NT2/D1 (cell line): Measurements from ENCODE around the gene NIPBL.
"Not testable (repeated sequence)": the region's sequence is repeated elsewhere in the genome, so short reads cannot be mapped to it uniquely, and the experiment has no call there.

ENCODE experiments used
- DNase-seq: peaks from one replicate; pipeline ENCODE4 v3.0.0-alpha.2; 2011; ENCODE audit warnings: low read depth, low spot score
- H3K27me3 ChIP-seq: 2 replicates; pipeline ENCODE4 v1.6.0; 2011; ENCODE audit warnings: mild to moderate bottlenecking; ENCODE audit not compliant: insufficient read length, insufficient read depth
- H3K36me3 ChIP-seq: 2 replicates; pipeline ENCODE4 v1.6.1; 2011; ENCODE audit warnings: mild to moderate bottlenecking, low read length, mixed read lengths; ENCODE audit not compliant: insufficient read depth, insufficient read length
- H3K4me1 ChIP-seq: 2 replicates; pipeline ENCODE4 v1.5.1; 2011; ENCODE audit not compliant: insufficient read depth, insufficient read length
- H3K4me3 ChIP-seq: 2 replicates; pipeline ENCODE4 v1.5.1; 2011; ENCODE audit warnings: low read depth; ENCODE audit not compliant: insufficient read length
- H3K9ac ChIP-seq: 2 replicates; pipeline ENCODE4 v1.6.0; 2011; ENCODE audit warnings: low read depth; ENCODE audit not compliant: insufficient read length
- H3K9me3 ChIP-seq: 2 replicates; pipeline ENCODE4 v1.5.1; 2011; ENCODE audit warnings: mild to moderate bottlenecking, low read length; ENCODE audit not compliant: insufficient read depth
- SUZ12 ChIP-seq: IDR thresholded peaks from 2 replicates; pipeline ENCODE4 v1.6.1; 2011; ENCODE audit not compliant: insufficient read length, insufficient read depth; ENCODE audit errors: extremely low read depth
- YY1 ChIP-seq: IDR thresholded peaks from 2 replicates; pipeline ENCODE4 v1.6.1; 2011; ENCODE audit not compliant: insufficient read length, insufficient read depth
- ZNF274 ChIP-seq: IDR thresholded peaks from 2 replicates; pipeline ENCODE4 v1.6.1; 2011; ENCODE audit warnings: mild to moderate bottlenecking, low read depth, low read length

The NIPBL gene

GRCh38 chr5:37002176-37002751, 125.7 kb downstream of the NIPBL start:
- Histone ChIP-seq H3K4me1 (no peaks in the 10 kb centered on the region), H3K36me3 (peaks cover 12% of the 10 kb centered on the region), H3K27me3 (no peaks in the 10 kb centered on the region), H3K4me3 (no peak overlapping the region), H3K9ac (no peak overlapping the region), H3K9me3 (no peaks in the 10 kb centered on the region)
- no peak for DNase-seq
- TF ChIP-seq ZNF274 (no peak), SUZ12 (no peak), YY1 (no peak)

- H3K9me3 ChIP-seq = no peaks in the 10 kb centered on the region
- no peak for TF ChIP-seq YY1
- TF ChIP-seq ZNF274 = no peak
- no peak for TF ChIP-seq SUZ12
- H3K9ac ChIP-seq = no peak overlapping the region
- no peak for DNase-seq
- H3K27me3 ChIP-seq = no peaks in the 10 kb centered on the region
- H3K36me3 ChIP-seq = peaks cover 19% of the 10 kb centered on the region
- H3K4me3 ChIP-seq = no peak overlapping the region
- H3K4me1 ChIP-seq = no peaks in the 10 kb centered on the region
Observed at GRCh38 chr5:37005252-37005651, 128.7 kb downstream of the NIPBL start.

DNA sequence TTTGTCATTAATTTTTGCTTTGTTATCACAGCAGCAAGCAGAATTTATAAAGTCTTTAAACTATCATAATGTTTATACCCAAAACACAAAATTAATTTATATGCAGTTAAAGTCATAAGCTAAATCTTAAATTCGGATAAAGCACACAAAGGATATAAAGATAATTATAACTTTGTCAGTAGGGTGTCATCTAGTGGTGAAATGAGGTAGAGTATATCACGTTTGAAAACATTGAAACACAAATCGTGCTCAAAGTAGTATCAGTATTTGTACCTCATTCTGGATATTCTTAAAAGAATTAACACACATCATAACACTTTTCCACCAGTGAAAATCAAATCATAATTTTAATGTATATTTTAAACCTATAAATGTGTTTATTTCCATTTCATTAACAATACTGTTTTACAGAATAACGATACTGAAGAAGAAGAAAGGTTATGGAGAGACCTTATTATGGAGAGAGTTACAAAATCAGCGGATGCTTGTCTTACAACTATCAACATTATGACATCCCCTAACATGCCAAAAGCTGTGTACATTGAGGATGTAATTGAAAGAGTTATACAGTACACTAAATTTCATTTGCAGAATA, 129.5 kb downstream of the NIPBL start:
- no peaks in the 10 kb centered on the region for H3K27me3 ChIP-seq
- no peak overlapping the region for H3K9ac ChIP-seq
- no peak overlapping the region for H3K4me3 ChIP-seq
- DNase-seq = no peak
- no peaks in the 10 kb centered on the region for H3K4me1 ChIP-seq
- no peaks in the 10 kb centered on the region; the same call in 1 of the 2 replicates for H3K9me3 ChIP-seq
- TF ChIP-seq SUZ12 = no peak
- TF ChIP-seq ZNF274 = no peak
- no peak for TF ChIP-seq YY1
- H3K36me3 ChIP-seq = peaks cover 20% of the 10 kb centered on the region

- DNase-seq, H3K4me1 ChIP-seq, H3K4me3 ChIP-seq, H3K9me3 ChIP-seq, H3K27me3 ChIP-seq, H3K9ac ChIP-seq: not testable (repeated sequence)
- H3K36me3 ChIP-seq = peaks cover 26% of the 10 kb centered on the region
Observed at GRCh38 chr5:37013181-37013580, 136.6 kb downstream of the NIPBL start.

DNA sequence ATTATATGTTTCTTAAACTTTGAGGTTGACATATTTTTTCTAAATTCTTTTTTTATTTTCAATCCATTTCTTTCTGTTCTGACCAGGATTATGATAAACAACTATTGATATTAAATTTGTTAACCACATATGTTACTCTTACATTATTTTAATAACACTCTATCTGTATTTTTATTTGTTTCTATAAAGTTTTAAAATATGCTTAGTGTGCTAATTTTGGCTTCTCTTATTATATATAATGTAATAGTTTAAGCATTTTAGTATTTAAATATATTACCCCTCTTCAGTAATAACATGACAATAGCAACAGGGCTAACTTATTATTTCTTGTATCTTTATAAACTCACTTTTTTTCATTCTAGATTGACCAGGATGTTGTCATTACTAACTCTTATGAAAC, 137.8 kb downstream of the NIPBL start:
- Histone ChIP-seq H3K4me3 (no peak overlapping the region), H3K36me3 (peaks cover 17% of the 10 kb centered on the region), H3K27me3 (no peaks in the 10 kb centered on the region), H3K9me3 (no peaks in the 10 kb centered on the region; the same call in none of the 2 replicates), H3K4me1 (no peaks in the 10 kb centered on the region), H3K9ac (no peak overlapping the region)
- DNase-seq = no peak
- TF ChIP-seq SUZ12 (no peak), YY1 (no peak), ZNF274 (no peak)

GRCh38 chr5:37015795-37016666, 139.5 kb downstream of the NIPBL start:
- TF ChIP-seq YY1 (no peak), ZNF274 (no peak), SUZ12 (no peak)
- no peak for DNase-seq
- H3K4me1 ChIP-seq = no peaks in the 10 kb centered on the region
- H3K9ac ChIP-seq = no peak overlapping the region
- no peaks in the 10 kb centered on the region; the same call in none of the 2 replicates for H3K9me3 ChIP-seq
- peaks cover 20% of the 10 kb centered on the region for H3K36me3 ChIP-seq
- H3K4me3 ChIP-seq = no peak overlapping the region
- H3K27me3 ChIP-seq = no peaks in the 10 kb centered on the region

DNA sequence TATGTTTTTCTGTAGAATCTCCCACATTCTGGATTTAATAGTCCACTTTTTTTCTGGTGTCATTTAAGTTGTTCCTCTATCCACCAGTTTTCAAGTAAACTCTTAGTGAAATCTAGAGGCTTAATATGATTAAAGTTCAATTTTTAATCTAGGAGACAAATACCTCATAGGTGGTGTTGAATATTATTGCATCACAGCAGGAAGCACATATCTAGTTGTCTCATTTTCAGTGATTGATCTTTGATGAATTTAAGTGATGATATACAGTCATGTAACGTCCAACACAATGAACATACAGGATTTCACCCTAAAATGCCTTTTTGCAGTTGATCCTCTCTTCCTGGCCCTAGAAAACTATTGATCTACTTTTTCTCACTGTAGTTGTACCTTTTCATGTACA, 152.3 kb downstream of the NIPBL start:
- no peak for TF ChIP-seq SUZ12
- TF ChIP-seq ZNF274 = no peak
- no peak for TF ChIP-seq YY1
- Histone ChIP-seq H3K36me3 (peaks cover 31% of the 10 kb centered on the region), H3K9ac (no peak overlapping the region), H3K27me3 (no peaks in the 10 kb centered on the region), H3K4me3 (no peak overlapping the region), H3K9me3 (no peaks in the 10 kb centered on the region), H3K4me1 (no peaks in the 10 kb centered on the region)
- DNase-seq = no peak
